CD4-positive, alpha-beta memory T cell (primary cell): Measurements from ENCODE around the gene TENT4B. TPM values are rescaled to one million over a fixed set of nuclear protein-coding genes. Genes with fewer than 3 reads are reported as not detected.

Experiments used
- CTCF ChIA-PET: fragments of 350-600 bp; sonication (Branson Sonifier 250); formaldehyde crosslinking; loops from one replicate; lab custom pipeline; 2021; ENCODE audit warnings: inconsistent platforms; ENCODE audit not compliant: partially characterized antibody; lab: Charles Lee
- POLR2A ChIA-PET: fragments of 350-600 bp; sonication (Branson Sonifier 250); formaldehyde crosslinking; loops from one replicate; lab custom pipeline; 2021; ENCODE audit not compliant: partially characterized antibody; lab: Charles Lee
- DNase-seq, 5 donors: peaks; one replicate each; pipeline versions ENCODE4 v3.0.0 to v3.0.0-alpha.2; 2020 to 2022; ENCODE audit warnings: mixed read lengths in 1 of 5
- H3K27ac ChIP-seq: one replicate; pipeline ENCODE4 v1.7.0; 2013; ENCODE audit warnings: low read depth, low read length
- H3K27me3 ChIP-seq: 2 replicates; pipeline ENCODE4 v1.7.0; 2013; ENCODE audit warnings: mild to moderate bottlenecking, low read length, moderate library complexity; ENCODE audit not compliant: insufficient read depth
- H3K36me3 ChIP-seq: 2 replicates; pipeline ENCODE4 v1.7.0; 2013; ENCODE audit warnings: mild to moderate bottlenecking, low read length, moderate library complexity; ENCODE audit not compliant: insufficient read depth
- H3K4me1 ChIP-seq: 2 replicates; pipeline ENCODE4 v1.7.0; 2013; ENCODE audit warnings: mild to moderate bottlenecking, low read length, moderate library complexity; ENCODE audit not compliant: insufficient read depth
- H3K4me3 ChIP-seq, 2 donors: one replicate each; pipeline ENCODE4 v1.7.0; 2013; ENCODE audit warnings: low read length in 2 of 2, mild to moderate bottlenecking in 1 of 2
- H3K9me3 ChIP-seq, 2 donors: one replicate each; pipeline ENCODE4 v1.7.0; 2013; ENCODE audit warnings: low read length in 2 of 2, control low read depth in 1 of 2; ENCODE audit not compliant: control insufficient read depth in 1 of 2
- H3K27ac Mint-ChIP-seq, 7 donors: one replicate each; pipeline ENCODE4 v1.8.0; 2020 to 2021; ENCODE audit warnings: mixed read lengths in 7 of 7, mild to moderate bottlenecking in 6 of 7, inconsistent platforms in 3 of 7, moderate library complexity in 3 of 7
- H3K27me3 Mint-ChIP-seq, 2 donors: one replicate each; pipeline ENCODE4 v1.8.0; 2020 to 2021; ENCODE audit warnings: mixed read lengths in 2 of 2
- H3K36me3 Mint-ChIP-seq, 2 donors: one replicate each; pipeline ENCODE4 v1.8.0; 2020 to 2021; ENCODE audit warnings: mixed read lengths in 2 of 2, inconsistent platforms in 1 of 2, mild to moderate bottlenecking in 1 of 2
- H3K4me1 Mint-ChIP-seq, 4 donors: one replicate each; pipeline ENCODE4 v1.8.0; 2020 to 2021; ENCODE audit warnings: mixed read lengths in 4 of 4, mild to moderate bottlenecking in 1 of 4
- H3K4me3 Mint-ChIP-seq, 8 donors: one replicate each; pipeline ENCODE4 v1.8.0; 2020 to 2021; ENCODE audit warnings: mixed read lengths in 8 of 8, mild to moderate bottlenecking in 7 of 8, moderate library complexity in 6 of 8, inconsistent platforms in 3 of 8
- H3K9me3 Mint-ChIP-seq, 8 donors: one replicate each; pipeline ENCODE4 v1.8.0; 2020 to 2021; ENCODE audit warnings: mixed read lengths in 8 of 8, mild to moderate bottlenecking in 5 of 8, inconsistent platforms in 3 of 8, moderate library complexity in 1 of 8
- intact Hi-C: fragments of 100-400 bp; cut with micrococcal nuclease; formaldehyde crosslinking; loops from one replicate; pipeline ENCODE4 v1.15.1; 2023
- polyA plus RNA-seq, 2 donors: library from polyadenylated mRNA; unstranded; fragments of 300-500 nt; fragmentation: Illumina TruSeq; gene quantifications; one replicate each; pipeline ENCODE4 v1.2.3, GENCODE V29; 2021
- total RNA-seq, 2 experiments: library from RNA; stranded (reverse); gene quantifications; one replicate each; pipeline ENCODE4 v1.2.3, GENCODE V29; 2021

Gene TENT4B
- total and polyA plus RNA-seq, 4 experiments from 2014 or later: 2.7 to 23.5 (median 15.2) TPM

- peak overlapping the region in 1 of 7 donors; percentile 13 for H3K27ac Mint-ChIP-seq
- H3K36me3 ChIP-seq: no peaks in the 10 kb centered on the region
- CTCF ChIA-PET: interaction anchor here (1.2 to 3.2 kb wide), 3 partner anchors 80 to 560 kb away, joined by 3 to 9 read pairs (median 3); no protein-coding TSS in a partner anchor
- H3K4me3 ChIP-seq: no peak overlapping the region
- no peaks in the 10 kb centered on the region for H3K9me3 ChIP-seq
- H3K36me3 Mint-ChIP-seq: no peaks in the 10 kb centered on the region
- H3K27me3 Mint-ChIP-seq: no peaks in the 10 kb centered on the region
- POLR2A ChIA-PET: interaction anchor here (0.9 to 2.0 kb wide), 4 partner anchors 28 to 434 kb away, joined by 3 to 5 read pairs (median 4); partner anchors contain the start of gene SNX20
- peak overlapping the region; percentile 51 to 77 (median 66) for H3K4me3 Mint-ChIP-seq
- peaks cover 15% of the 10 kb centered on the region for H3K4me1 ChIP-seq
- intact Hi-C loops: no loop called here
- no peaks in the 10 kb centered on the region for H3K27me3 ChIP-seq
- H3K4me1 Mint-ChIP-seq: peaks cover 0 to 8% (median 6%) of the 10 kb centered on the region in 4 donors
- H3K27ac ChIP-seq: no peak overlapping the region
- no peak for DNase-seq
- no peaks in the 10 kb centered on the region for H3K9me3 Mint-ChIP-seq
Measured at GRCh38 chr16:50246299-50247122, 93.4 kb downstream of the TENT4B start.

- Histone ChIP-seq H3K36me3 (no peaks in the 10 kb centered on the region), H3K9me3 (no peaks in the 10 kb centered on the region), H3K4me3 (no peak overlapping the region), H3K4me1 (peaks cover 15% of the 10 kb centered on the region), H3K27ac (no peak overlapping the region), H3K27me3 (no peaks in the 10 kb centered on the region)
- DNase-seq: no peak
- Mint-ChIP-seq H3K36me3 (no peaks in the 10 kb centered on the region), H3K4me3 (peak overlapping the region; percentile 45 to 77 (median 58)), H3K4me1 (peaks cover 0 to 8% (median 6%) of the 10 kb centered on the region in 4 donors), H3K9me3 (no peaks in the 10 kb centered on the region), H3K27ac (peak overlapping the region in 5 of 7 donors; percentile 13 to 58 (median 53)), H3K27me3 (no peaks in the 10 kb centered on the region)
- ChIA-PET POLR2A (interaction anchor here (0.9 kb wide), 1 partner anchor 80 kb away, joined by 4 read pairs; no protein-coding TSS in a partner anchor), CTCF (interaction anchor here (1.8 kb wide), 1 partner anchor 39 kb away, joined by 4 read pairs; no protein-coding TSS in a partner anchor)
- intact Hi-C loops: no loop called here
Measured at GRCh38 chr16:50247123-50247905, 94.2 kb downstream of the TENT4B start.

- Mint-ChIP-seq H3K4me3 (peak overlapping the region in 4 of 8 donors; percentile 17 to 51 (median 41)), H3K9me3 (no peaks in the 10 kb centered on the region), H3K36me3 (no peaks in the 10 kb centered on the region), H3K27ac (peak overlapping the region in 1 of 7 donors; percentile 58), H3K4me1 (peaks cover 0 to 8% (median 6%) of the 10 kb centered on the region in 4 donors), H3K27me3 (no peaks in the 10 kb centered on the region)
- H3K4me1 ChIP-seq: peaks cover 15% of the 10 kb centered on the region
- no peaks in the 10 kb centered on the region for H3K27me3 ChIP-seq
- intact Hi-C loops: no loop called here
- no peak overlapping the region for H3K4me3 ChIP-seq
- CTCF ChIA-PET: interaction anchor here (1.8 kb wide), 1 partner anchor 39 kb away, joined by 4 read pairs; no protein-coding TSS in a partner anchor
- POLR2A ChIA-PET: no interaction called here
- no peak for DNase-seq
- H3K36me3 ChIP-seq: no peaks in the 10 kb centered on the region
- no peaks in the 10 kb centered on the region for H3K9me3 ChIP-seq
- no peak overlapping the region for H3K27ac ChIP-seq
Measured at GRCh38 chr16:50247906-50248608, 95.0 kb downstream of the TENT4B start.

GRCh38 chr16:50248845-50249244 lies 95.7 kb downstream of the TENT4B start:
- intact Hi-C loops: no loop called here
- Histone ChIP-seq H3K9me3 (no peaks in the 10 kb centered on the region), H3K36me3 (no peaks in the 10 kb centered on the region), H3K27me3 (no peaks in the 10 kb centered on the region), H3K27ac (no peak overlapping the region), H3K4me1 (peaks cover 15% of the 10 kb centered on the region), H3K4me3 (no peak overlapping the region)
- Mint-ChIP-seq H3K36me3 (no peaks in the 10 kb centered on the region), H3K27me3 (peaks cover 0 to 2% of the 10 kb centered on the region in 2 donors), H3K4me1 (peaks cover 0 to 8% (median 6%) of the 10 kb centered on the region in 4 donors), H3K4me3 (peak overlapping the region in 3 of 8 donors; percentile 24 to 30 (median 25)), H3K27ac (peak overlapping the region in 2 of 7 donors; percentile 15 to 61), H3K9me3 (no peaks in the 10 kb centered on the region)
- CTCF ChIA-PET: interaction anchor here (1.7 to 1.8 kb wide), 2 partner anchors 38 to 78 kb away, joined by 4 read pairs; no protein-coding TSS in a partner anchor
- DNase-seq: no peak
- POLR2A ChIA-PET: no interaction called here

- Mint-ChIP-seq H3K4me1 (no peaks in the 10 kb centered on the region), H3K27me3 (peaks cover 0 to 7% of the 10 kb centered on the region in 2 donors), H3K9me3 (no peaks in the 10 kb centered on the region), H3K36me3 (no peaks in the 10 kb centered on the region), H3K27ac (peak overlapping the region in 1 of 7 donors; percentile 15), H3K4me3 (no peak overlapping the region)
- Histone ChIP-seq H3K4me3 (no peak overlapping the region), H3K4me1 (peaks cover 5% of the 10 kb centered on the region), H3K36me3 (no peaks in the 10 kb centered on the region), H3K27me3 (no peaks in the 10 kb centered on the region), H3K9me3 (no peaks in the 10 kb centered on the region), H3K27ac (no peak overlapping the region)
- ChIA-PET POLR2A (no interaction called here), CTCF (interaction anchor here (1.0 to 1.4 kb wide), 4 partner anchors 9 to 63 kb away, joined by 3 read pairs; no protein-coding TSS in a partner anchor)
- intact Hi-C loops: no loop called here
- no peak for DNase-seq
Measured at GRCh38 chr16:50251375-50252081, 98.4 kb downstream of the TENT4B start.

GRCh38 chr16:50252082-50252611 lies 99.0 kb downstream of the TENT4B start:
- no peak for DNase-seq
- Mint-ChIP-seq H3K27ac (peak overlapping the region in 1 of 7 donors; percentile 22), H3K27me3 (peaks cover 0 to 7% of the 10 kb centered on the region in 2 donors), H3K4me1 (no peaks in the 10 kb centered on the region), H3K4me3 (no peak overlapping the region), H3K36me3 (no peaks in the 10 kb centered on the region), H3K9me3 (no peaks in the 10 kb centered on the region)
- Histone ChIP-seq H3K27me3 (no peaks in the 10 kb centered on the region), H3K9me3 (no peaks in the 10 kb centered on the region), H3K36me3 (no peaks in the 10 kb centered on the region), H3K27ac (no peak overlapping the region), H3K4me1 (no peaks in the 10 kb centered on the region), H3K4me3 (no peak overlapping the region)
- ChIA-PET POLR2A (interaction anchor here (0.8 kb wide), 1 partner anchor 30 kb away, joined by 3 read pairs; no protein-coding TSS in a partner anchor), CTCF (interaction anchor here (1.0 to 1.3 kb wide), 3 partner anchors 15 to 62 kb away, joined by 3 read pairs; no protein-coding TSS in a partner anchor)
- intact Hi-C loops: no loop called here
